NB4 (cell line): ENCODE measurements around the gene FAM171A1.

ENCODE experiments used
- DNase-seq: peaks from one replicate; pipeline ENCODE4 v3.0.0; 2010; ENCODE audit warnings: low read depth
- H3K4me3 ChIP-seq: one replicate; pipeline ENCODE4 v1.5.1; 2011; ENCODE audit warnings: mild to moderate bottlenecking, low read depth, low read length, moderate library complexity
- MYC ChIP-seq: IDR thresholded peaks from 2 replicates; pipeline ENCODE4 v1.6.1; 2011; ENCODE audit warnings: low read depth, low read length
- POLR2A ChIP-seq: IDR thresholded peaks from 2 replicates; pipeline ENCODE4 v1.6.1; 2011; ENCODE audit warnings: mild to moderate bottlenecking; ENCODE audit not compliant: insufficient read length; ENCODE audit errors: extremely low read depth
- TF ChIP-seq, protein P1 (sequence below): IDR thresholded peaks from one replicate; pipeline ENCODE4 v1.5.1; 2012; ENCODE audit warnings: low read depth, low read length
- TF ChIP-seq, protein P2 (sequence below): IDR thresholded peaks from 2 replicates; pipeline ENCODE4 v1.6.1; 2011; ENCODE audit warnings: low read depth, low read length

The FAM171A1 gene

GRCh38 chr10:15351099-15351820, 19.8 kb downstream of the FAM171A1 start:
- no peak overlapping the region for H3K4me3 ChIP-seq
- no peak for DNase-seq
- TF ChIP-seq MYC (no peak), POLR2A (no peak)
- TF ChIP-seq, protein P1, sequence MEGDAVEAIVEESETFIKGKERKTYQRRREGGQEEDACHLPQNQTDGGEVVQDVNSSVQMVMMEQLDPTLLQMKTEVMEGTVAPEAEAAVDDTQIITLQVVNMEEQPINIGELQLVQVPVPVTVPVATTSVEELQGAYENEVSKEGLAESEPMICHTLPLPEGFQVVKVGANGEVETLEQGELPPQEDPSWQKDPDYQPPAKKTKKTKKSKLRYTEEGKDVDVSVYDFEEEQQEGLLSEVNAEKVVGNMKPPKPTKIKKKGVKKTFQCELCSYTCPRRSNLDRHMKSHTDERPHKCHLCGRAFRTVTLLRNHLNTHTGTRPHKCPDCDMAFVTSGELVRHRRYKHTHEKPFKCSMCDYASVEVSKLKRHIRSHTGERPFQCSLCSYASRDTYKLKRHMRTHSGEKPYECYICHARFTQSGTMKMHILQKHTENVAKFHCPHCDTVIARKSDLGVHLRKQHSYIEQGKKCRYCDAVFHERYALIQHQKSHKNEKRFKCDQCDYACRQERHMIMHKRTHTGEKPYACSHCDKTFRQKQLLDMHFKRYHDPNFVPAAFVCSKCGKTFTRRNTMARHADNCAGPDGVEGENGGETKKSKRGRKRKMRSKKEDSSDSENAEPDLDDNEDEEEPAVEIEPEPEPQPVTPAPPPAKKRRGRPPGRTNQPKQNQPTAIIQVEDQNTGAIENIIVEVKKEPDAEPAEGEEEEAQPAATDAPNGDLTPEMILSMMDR, result no peak
- TF ChIP-seq, protein P2, sequence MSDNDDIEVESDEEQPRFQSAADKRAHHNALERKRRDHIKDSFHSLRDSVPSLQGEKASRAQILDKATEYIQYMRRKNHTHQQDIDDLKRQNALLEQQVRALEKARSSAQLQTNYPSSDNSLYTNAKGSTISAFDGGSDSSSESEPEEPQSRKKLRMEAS, result no peak

DNA sequence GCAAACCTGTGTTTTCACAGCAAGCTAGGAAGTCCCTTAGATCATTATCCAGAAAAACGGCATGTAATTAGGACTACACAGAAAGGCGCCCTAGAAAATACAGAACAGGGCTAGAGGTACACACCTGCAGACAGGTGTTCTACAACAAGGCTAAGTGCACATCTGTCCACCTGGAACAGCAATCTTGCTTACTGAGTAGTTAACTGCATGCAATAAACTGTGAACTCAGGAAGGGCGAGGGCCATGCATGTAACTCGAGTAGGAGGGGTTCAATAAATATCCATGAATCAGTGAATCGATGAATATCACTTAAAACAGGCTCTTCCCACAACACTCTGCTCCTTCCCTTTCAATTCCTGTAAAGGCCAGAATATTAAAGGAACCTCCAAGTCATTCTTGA, 22.0 kb downstream of the FAM171A1 start:
- TF ChIP-seq, protein P1, result no peak
- TF ChIP-seq, protein P2, result no peak
- TF ChIP-seq POLR2A (no peak), MYC (no peak)
- no peak for DNase-seq
- H3K4me3 ChIP-seq, result no peak overlapping the region

GRCh38 chr10:15348579-15348978, 22.5 kb downstream of the FAM171A1 start:
- H3K4me3 ChIP-seq, result no peak overlapping the region
- TF ChIP-seq MYC (no peak), POLR2A (no peak)
- TF ChIP-seq, protein P2, result no peak
- TF ChIP-seq, protein P1, result no peak
- DNase-seq, result no peak

- TF ChIP-seq MYC (no peak), POLR2A (no peak)
- TF ChIP-seq, protein P1, result no peak
- TF ChIP-seq, protein P2, result no peak
- no peak for DNase-seq
- no peak overlapping the region for H3K4me3 ChIP-seq
Measured at GRCh38 chr10:15347150-15347549, 23.9 kb downstream of the FAM171A1 start.

- H3K4me3 ChIP-seq, result no peak overlapping the region
- no peak for DNase-seq
- TF ChIP-seq, protein P1, result no peak
- TF ChIP-seq MYC, result no peak
- TF ChIP-seq POLR2A, result no peak
- TF ChIP-seq, protein P2, result no peak
Measured at GRCh38 chr10:15346440-15347141, 24.5 kb downstream of the FAM171A1 start.
